ENCODE results near the gene PAK6. TPM values are rescaled to one million over a fixed set of nuclear protein-coding genes. Genes with fewer than 3 reads are reported as not detected.

PAK6 gene
- total RNA-seq, 1 donor from 2014 or later: 13.2 TPM

- Mint-ChIP-seq H3K4me3 (ENCODE audit: low read depth) (peak overlapping the region; percentile 42), H3K9me3 (ENCODE audit: low read depth) (no peaks in the 10 kb centered on the region), H3K27ac (no peak overlapping the region), H3K4me1 (ENCODE audit: low read depth) (peaks cover 1% of the 10 kb centered on the region), H3K27me3 (peaks cover 80% of the 10 kb centered on the region), H3K36me3 (ENCODE audit: insufficient read depth) (no peaks in the 10 kb centered on the region)
- TF ChIP-seq, protein P1, sequence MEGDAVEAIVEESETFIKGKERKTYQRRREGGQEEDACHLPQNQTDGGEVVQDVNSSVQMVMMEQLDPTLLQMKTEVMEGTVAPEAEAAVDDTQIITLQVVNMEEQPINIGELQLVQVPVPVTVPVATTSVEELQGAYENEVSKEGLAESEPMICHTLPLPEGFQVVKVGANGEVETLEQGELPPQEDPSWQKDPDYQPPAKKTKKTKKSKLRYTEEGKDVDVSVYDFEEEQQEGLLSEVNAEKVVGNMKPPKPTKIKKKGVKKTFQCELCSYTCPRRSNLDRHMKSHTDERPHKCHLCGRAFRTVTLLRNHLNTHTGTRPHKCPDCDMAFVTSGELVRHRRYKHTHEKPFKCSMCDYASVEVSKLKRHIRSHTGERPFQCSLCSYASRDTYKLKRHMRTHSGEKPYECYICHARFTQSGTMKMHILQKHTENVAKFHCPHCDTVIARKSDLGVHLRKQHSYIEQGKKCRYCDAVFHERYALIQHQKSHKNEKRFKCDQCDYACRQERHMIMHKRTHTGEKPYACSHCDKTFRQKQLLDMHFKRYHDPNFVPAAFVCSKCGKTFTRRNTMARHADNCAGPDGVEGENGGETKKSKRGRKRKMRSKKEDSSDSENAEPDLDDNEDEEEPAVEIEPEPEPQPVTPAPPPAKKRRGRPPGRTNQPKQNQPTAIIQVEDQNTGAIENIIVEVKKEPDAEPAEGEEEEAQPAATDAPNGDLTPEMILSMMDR (IDR thresholded peaks at IDR 0.05; ENCODE audit: unreplicated experiment): no peak
- no peak for DNase-seq (ENCODE audit: low spot score, unreplicated experiment)
These were observed 51.7 kb downstream of the PAK6 start for GRCh38 chr15:40290545-40290917.

DNA sequence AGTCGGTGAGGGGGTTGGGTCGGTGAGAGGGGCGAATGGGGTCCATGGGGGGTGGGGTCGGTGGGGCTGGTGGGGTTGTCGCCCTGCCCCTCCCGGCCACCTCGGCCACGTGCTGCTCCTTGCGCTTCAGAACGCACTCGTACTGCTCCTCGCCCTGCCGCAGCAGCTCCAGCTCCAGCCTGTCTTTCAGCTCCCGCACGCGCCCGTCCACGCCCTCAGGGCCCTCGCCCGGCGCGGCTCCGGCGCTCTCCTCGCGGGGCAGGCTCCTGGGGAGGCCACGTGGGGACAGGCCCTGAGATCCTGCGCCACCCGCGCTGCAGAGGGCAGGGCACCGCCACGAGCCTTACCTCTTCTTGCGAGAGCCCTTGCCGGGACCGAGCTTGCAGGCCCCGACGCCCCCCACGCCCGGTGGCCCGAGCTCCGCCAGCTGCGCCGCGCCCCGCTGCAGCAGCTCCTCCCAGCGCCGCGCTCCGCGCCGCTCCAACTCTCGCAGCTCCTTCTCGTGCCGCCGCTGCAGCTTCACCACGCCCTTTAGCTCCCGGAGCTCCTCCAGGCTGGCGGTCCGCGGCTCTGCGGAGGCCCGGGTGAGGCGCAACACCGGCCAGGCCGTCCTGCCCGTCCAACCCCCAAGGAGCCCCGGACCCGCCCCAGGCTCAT, 52.2 kb downstream of the PAK6 start:
- Mint-ChIP-seq H3K9me3 (ENCODE audit: low read depth) (no peaks in the 10 kb centered on the region), H3K27ac (no peak overlapping the region), H3K36me3 (ENCODE audit: insufficient read depth) (no peaks in the 10 kb centered on the region), H3K4me3 (ENCODE audit: low read depth) (no peak overlapping the region), H3K27me3 (peaks cover 79% of the 10 kb centered on the region), H3K4me1 (ENCODE audit: low read depth) (peaks cover 1% of the 10 kb centered on the region)
- TF ChIP-seq, protein P1 (IDR thresholded peaks at IDR 0.05; ENCODE audit: unreplicated experiment): no peak
- DNase-seq (ENCODE audit: low spot score, unreplicated experiment): peak; percentile 44

DNA sequence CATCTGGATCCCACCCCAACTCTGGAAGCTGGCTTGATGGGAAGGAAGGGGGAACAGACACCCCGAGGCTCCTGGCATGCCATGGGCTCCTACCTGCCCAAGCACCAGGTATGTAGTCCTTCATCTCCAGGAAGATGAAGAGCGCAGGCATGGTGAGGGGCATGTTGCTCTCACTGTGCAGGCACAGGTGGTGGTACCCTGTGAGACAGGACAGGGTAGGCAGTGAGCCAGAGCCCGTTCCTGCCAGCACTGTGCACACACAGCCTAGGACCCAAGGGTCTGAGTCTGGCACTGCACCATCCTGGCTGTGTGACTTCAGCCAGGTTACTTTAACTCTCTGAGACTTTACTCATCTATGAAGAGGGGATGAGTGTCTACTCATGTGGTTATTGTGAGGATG, 53.4 kb downstream of the PAK6 start:
- no peak overlapping the region for H3K27ac Mint-ChIP-seq
- peaks cover 82% of the 10 kb centered on the region for H3K27me3 Mint-ChIP-seq
- DNase-seq (ENCODE audit: low spot score, unreplicated experiment): no peak
- no peaks in the 10 kb centered on the region for H3K36me3 Mint-ChIP-seq (ENCODE audit: insufficient read depth)
- H3K4me1 Mint-ChIP-seq (ENCODE audit: low read depth): peaks cover 4% of the 10 kb centered on the region
- TF ChIP-seq, protein P1 (IDR thresholded peaks at IDR 0.05; ENCODE audit: unreplicated experiment): no peak
- no peak overlapping the region for H3K4me3 Mint-ChIP-seq (ENCODE audit: low read depth)
- H3K9me3 Mint-ChIP-seq (ENCODE audit: low read depth): no peaks in the 10 kb centered on the region

GRCh38 chr15:40293006-40293405, 54.1 kb downstream of the PAK6 start:
- no peak overlapping the region for H3K27ac Mint-ChIP-seq
- DNase-seq (ENCODE audit: low spot score, unreplicated experiment): no peak
- peaks cover 4% of the 10 kb centered on the region for H3K4me1 Mint-ChIP-seq (ENCODE audit: low read depth)
- no peaks in the 10 kb centered on the region for H3K36me3 Mint-ChIP-seq (ENCODE audit: insufficient read depth)
- no peaks in the 10 kb centered on the region for H3K9me3 Mint-ChIP-seq (ENCODE audit: low read depth)
- no peak overlapping the region for H3K4me3 Mint-ChIP-seq (ENCODE audit: low read depth)
- TF ChIP-seq, protein P1 (IDR thresholded peaks at IDR 0.05; ENCODE audit: unreplicated experiment): no peak
- H3K27me3 Mint-ChIP-seq: peaks cover 82% of the 10 kb centered on the region

DNA sequence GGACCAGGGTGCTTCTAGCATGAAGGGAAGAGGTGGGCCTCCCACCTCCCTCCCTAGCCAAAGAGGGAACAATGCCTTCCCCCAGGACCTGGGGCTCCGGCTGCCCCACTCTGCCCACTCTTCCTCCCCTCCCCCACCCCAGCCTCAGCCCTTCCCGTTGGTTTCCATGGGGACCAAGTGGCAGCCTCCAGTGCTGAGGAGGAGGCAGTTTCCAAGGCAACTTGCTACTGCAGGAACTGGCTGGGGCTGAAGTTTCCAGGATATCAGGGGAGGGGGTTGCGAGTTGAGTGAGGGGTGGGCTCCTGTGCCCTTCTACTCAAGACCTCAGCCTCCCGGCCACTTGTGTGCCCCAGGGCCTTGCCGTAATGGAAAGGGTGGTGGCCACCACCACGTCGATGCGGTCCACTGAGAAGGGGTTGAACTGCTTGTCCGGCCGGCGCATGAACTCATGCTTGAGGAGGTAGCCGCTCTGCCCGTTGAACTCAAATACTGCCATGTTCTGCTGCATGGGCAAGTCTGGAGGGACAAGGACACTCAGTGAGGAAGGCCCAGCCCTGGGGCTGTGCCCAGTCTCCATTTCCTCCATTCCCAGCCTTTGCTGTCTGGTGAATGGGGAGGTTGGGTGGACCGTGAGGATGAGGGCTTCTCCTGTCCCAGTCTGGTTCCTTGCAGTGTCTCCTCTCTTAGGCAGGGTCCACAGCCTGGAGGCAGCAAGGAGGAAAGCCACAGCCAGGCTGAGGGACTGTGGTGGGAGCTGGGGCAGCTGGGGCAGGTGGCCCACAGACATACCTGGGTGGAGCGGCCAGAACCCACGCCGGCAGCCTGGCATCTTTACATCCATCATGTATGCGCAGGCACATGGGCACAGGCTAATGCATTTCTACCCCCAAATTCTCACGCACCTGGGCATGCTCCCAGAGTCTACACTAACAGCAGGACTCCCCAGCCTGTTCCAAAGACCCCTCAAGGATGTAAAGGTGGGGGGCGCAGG, 55.3 kb downstream of the PAK6 start:
- peaks cover 4% of the 10 kb centered on the region for H3K4me1 Mint-ChIP-seq (ENCODE audit: low read depth)

More for the DNA sequence above, 55.3 kb downstream of the PAK6 start:
- DNase-seq (ENCODE audit: low spot score, unreplicated experiment): no peak
- Mint-ChIP-seq H3K27ac (no peak overlapping the region), H3K27me3 (peaks cover 80% of the 10 kb centered on the region), H3K9me3 (ENCODE audit: low read depth) (peaks cover 2% of the 10 kb centered on the region), H3K36me3 (ENCODE audit: insufficient read depth) (no peaks in the 10 kb centered on the region), H3K4me3 (ENCODE audit: low read depth) (no peak overlapping the region)
- TF ChIP-seq, protein P1 (IDR thresholded peaks at IDR 0.05; ENCODE audit: unreplicated experiment): no peak

Data from progenitor cell of endocrine pancreas (in vitro differentiated cells).